IPS-15b (cell line): ENCODE data around the gene TPRG1L.
"Not testable (repeated sequence)": the region's sequence is repeated elsewhere in the genome, so short reads cannot be mapped to it uniquely, and the experiment has no call there.

ENCODE experiments used
- H3K27me3 ChIP-seq: one replicate; pipeline ENCODE4 v1.6.1; 2013; ENCODE audit warnings: low read length; ENCODE audit not compliant: control insufficient read depth, insufficient read depth
- H3K36me3 ChIP-seq: one replicate; pipeline ENCODE4 v1.6.1; 2013; ENCODE audit warnings: low read length; ENCODE audit not compliant: control insufficient read depth, insufficient read depth
- H3K4me1 ChIP-seq: one replicate; pipeline ENCODE4 v1.6.1; 2013; ENCODE audit warnings: mild to moderate bottlenecking, low read length; ENCODE audit not compliant: control insufficient read depth, insufficient read depth
- H3K4me3 ChIP-seq: one replicate; pipeline ENCODE4 v1.5.1; 2013; ENCODE audit warnings: low read depth, low read length
- H3K9ac ChIP-seq: one replicate; pipeline ENCODE4 v1.6.1; 2013; ENCODE audit warnings: low read depth, mild to moderate bottlenecking, low read length
- H3K9me3 ChIP-seq: one replicate; pipeline ENCODE4 v1.6.1; 2013; ENCODE audit warnings: mild to moderate bottlenecking, low read length; ENCODE audit not compliant: control insufficient read depth, insufficient read depth

Gene TPRG1L

DNA sequence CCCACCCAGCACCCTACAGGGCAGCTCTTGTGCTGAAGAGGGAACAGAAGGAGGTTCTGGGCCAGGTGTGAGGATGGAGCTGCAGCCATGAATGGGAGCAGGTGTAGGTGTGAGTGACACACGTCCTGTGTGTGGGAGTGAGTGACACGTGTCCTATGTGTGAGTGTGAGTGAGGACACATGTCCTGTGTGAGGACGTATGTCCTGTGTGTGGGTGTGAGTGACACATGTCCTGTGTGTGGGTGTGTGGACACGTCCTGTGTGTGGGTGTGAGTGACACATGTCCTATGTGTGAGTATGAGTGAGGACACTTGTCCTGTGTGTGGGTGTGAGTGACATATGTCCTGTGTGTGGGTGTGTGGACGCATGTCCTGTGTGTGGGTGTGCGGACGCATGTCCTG lies 39.9 kb upstream of the TPRG1L start:
- H3K27me3 ChIP-seq: no peaks in the 10 kb centered on the region
- no peaks in the 10 kb centered on the region for H3K4me1 ChIP-seq
- H3K9ac ChIP-seq: no peak overlapping the region
- no peaks in the 10 kb centered on the region for H3K36me3 ChIP-seq
- no peak overlapping the region for H3K4me3 ChIP-seq
- H3K9me3 ChIP-seq: no peaks in the 10 kb centered on the region

DNA sequence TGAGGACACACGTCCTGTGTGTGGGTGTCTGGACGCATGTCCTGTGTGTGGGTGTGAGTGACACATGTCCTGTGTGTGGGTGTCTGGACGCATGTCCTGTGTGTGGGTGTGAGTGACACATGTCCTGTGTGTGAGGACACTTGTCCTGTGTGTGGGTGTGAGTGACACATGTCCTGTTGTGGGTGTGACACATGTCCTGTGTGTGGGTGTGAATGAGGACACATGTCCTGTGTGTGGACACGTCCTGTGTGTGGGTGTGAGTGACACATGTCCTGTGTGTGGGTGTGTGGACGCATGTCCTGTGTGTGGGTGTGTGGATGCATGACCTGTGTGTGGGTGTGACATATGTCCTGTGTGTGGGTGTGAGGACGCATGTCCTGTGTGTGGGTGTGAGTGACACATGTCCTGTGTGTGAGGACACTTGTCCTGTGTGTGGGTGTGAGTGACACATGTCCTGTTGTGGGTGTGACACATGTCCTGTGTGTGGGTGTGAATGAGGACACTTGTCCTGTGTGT lies 39.4 kb upstream of the TPRG1L start:
- not testable (repeated sequence) for H3K27me3 ChIP-seq

DNA sequence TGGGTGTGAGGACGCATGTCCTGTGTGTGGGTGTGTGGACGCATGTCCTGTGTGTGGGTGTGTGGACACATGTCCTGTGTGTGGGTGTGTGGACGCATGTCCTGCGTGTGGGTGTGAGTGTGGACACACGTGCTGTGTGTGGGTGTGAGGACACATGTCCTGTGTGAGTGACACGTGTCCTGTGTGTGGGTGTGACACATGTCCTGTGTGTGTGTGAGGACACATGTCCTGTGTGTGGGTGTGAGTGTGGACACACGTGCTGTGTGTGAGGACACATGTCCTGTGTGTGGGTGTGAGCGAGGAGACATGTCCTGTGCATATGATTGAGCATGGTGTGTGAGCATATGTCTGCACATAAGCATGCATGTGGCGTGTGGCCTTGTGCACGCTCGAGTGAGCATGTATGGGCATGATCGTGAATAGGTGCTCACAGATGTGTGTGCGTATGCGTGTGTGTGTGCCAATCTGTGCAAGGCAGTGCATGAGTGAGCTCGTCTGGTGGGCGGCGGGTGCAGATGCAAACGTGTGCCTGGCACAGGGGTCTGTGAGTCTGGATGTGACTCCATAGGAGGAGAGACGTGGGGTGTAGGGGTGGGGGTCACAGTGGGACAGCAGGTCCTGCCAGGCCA lies 38.8 kb upstream of the TPRG1L start:
- H3K9ac ChIP-seq: no peak overlapping the region
- no peaks in the 10 kb centered on the region for H3K36me3 ChIP-seq
- no peak overlapping the region for H3K4me3 ChIP-seq
- no peaks in the 10 kb centered on the region for H3K4me1 ChIP-seq
- H3K27me3 ChIP-seq: no peaks in the 10 kb centered on the region
- no peaks in the 10 kb centered on the region for H3K9me3 ChIP-seq

More for the DNA sequence above, 39.4 kb upstream of the TPRG1L start:
- not testable (repeated sequence) for H3K9me3 ChIP-seq, H3K4me3 ChIP-seq, H3K9ac ChIP-seq, H3K36me3 ChIP-seq, H3K4me1 ChIP-seq

DNA sequence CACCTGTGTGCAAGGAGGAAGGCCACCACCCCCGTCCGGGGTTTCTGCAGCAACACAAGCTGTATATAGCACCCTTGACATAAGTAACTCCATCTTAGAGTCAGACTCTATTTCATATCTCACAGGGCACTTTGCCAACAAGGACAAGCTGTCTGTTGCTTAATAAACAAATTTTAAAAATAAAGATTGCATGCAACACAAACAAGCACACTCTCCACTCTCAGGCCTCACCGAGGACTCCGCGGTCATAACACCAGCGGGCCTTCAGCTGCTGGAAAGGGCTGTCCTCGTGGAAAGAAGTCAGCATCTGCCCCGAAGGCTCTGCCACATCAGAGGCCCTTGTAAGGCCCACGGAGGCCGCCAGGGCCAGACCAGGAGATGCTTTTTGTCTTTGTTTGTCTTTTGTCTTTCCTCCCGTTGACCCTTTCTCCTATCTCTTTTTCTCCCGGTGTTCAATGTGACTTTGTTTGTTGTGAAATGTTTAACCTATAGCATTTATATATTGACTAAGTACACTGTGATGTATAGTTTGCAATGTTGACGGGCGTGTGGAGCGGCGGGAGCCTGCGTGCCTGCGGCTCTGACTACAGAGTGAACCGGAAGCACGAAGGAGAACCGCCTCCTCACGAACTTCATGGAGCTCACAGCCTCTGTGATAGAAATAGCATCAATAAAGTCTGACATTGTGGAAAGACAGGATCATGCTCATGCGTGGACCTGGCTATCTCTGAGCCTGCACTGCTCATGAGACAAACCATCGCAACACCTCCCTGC lies 37.6 kb upstream of the TPRG1L start:
- H3K4me3 ChIP-seq: no peak overlapping the region
- no peaks in the 10 kb centered on the region for H3K36me3 ChIP-seq
- no peak overlapping the region for H3K9ac ChIP-seq
- no peaks in the 10 kb centered on the region for H3K4me1 ChIP-seq
- H3K27me3 ChIP-seq: no peaks in the 10 kb centered on the region
- no peaks in the 10 kb centered on the region for H3K9me3 ChIP-seq

DNA sequence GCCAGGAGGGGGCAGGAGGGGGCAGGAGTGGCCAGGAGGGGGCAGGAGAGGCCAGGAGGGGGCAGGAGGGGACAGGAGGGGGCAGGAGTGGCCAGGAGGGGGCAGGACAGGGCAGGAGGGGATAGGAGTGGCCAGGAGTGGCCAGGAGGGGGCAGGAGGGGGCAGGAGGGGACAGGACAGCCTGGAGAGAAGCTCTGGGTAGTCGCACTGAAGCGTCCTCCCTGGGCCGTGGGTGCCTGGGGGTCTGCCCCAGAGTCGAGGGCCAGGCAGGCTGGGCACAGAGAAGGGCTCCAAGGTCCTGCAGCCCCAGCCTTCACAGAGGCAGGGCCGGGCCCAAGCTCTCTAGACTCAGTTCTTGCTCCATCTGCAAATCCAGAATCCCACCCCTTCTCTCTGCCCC lies 36.4 kb upstream of the TPRG1L start:
- no peaks in the 10 kb centered on the region for H3K4me1 ChIP-seq
- no peak overlapping the region for H3K4me3 ChIP-seq
- H3K9me3 ChIP-seq: no peaks in the 10 kb centered on the region
- no peaks in the 10 kb centered on the region for H3K36me3 ChIP-seq
- no peaks in the 10 kb centered on the region for H3K27me3 ChIP-seq
- H3K9ac ChIP-seq: no peak overlapping the region

DNA sequence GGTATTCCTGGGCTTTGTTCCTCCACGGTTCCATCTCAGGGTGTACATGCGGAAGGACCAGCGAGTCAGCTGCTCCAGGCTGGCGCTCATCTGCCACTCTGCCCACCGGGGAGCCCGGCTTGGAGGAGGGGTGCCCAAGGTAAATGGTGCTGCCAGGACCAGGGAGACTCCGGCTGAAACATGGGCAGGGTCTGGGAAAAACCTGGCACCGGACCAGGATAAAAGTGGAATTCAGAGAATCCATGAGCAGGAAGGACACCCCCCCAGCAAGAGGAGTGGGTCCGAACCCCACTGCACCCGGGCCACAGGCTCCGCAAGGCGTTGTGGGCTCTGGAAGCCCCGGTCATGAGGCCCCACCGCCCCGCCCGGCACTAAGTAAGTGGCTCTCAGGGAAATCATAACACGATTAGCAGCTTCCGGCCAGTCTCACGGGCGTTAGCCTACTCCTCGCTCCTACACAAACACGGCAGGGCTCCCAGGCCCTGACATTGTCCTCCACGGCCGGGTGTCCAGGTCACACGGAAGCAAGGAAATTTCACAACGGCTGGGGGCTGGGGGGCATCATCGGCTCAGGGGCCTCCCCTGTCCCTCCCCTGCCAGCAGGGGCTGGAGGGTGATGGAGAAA lies 34.6 kb upstream of the TPRG1L start:
- Histone ChIP-seq H3K36me3 (peaks cover 4% of the 10 kb centered on the region), H3K4me3 (no peak overlapping the region), H3K4me1 (no peaks in the 10 kb centered on the region), H3K9me3 (no peaks in the 10 kb centered on the region), H3K27me3 (no peaks in the 10 kb centered on the region), H3K9ac (no peak overlapping the region)

DNA sequence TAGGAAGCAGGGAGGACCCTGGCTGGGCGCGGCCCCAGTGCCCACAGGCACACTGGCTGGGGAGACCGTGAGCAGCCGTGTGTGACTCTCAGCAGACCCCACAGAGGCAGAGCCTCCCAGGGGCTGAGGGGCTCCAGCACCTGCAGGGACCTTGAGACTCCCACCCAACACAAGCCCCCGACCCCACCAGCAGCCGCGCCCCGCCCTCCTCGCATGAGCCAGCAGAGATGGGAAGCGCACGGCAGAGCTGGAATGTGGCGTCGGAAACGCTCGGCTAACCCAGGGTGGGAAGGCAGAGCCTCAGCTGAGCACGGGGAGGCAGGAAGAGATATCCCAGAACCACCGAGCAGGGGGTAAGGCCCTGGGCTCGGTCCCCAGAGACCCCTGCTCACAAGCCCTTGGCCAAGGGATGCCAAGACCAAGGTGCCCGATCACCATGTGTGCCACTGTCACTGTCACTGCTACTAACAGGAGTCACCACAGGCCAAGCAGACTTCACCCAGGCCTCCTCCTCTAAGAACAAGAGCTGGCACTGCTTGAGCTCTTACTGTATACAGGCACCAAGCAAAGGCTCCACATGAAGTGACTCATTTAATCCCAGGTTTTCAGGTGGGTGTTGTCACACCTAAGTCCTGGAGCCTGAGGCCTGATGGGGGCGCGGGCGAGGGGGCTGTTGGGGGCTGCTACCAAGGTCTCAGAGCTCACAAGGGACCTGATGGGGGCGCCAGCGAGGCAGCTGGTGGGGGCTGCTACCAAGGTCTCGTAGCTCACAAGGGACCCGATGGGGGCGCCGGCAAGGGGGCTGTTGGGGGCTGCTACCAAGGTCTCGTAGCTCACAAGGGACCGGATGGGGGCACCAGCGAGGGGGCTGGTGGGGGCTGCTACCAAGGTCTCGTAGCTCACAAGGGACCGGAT lies 33.6 kb upstream of the TPRG1L start:
- Histone ChIP-seq H3K9ac (no peak overlapping the region), H3K9me3 (no peaks in the 10 kb centered on the region), H3K4me1 (no peaks in the 10 kb centered on the region), H3K36me3 (peaks cover 6% of the 10 kb centered on the region), H3K27me3 (no peaks in the 10 kb centered on the region), H3K4me3 (no peak overlapping the region)

DNA sequence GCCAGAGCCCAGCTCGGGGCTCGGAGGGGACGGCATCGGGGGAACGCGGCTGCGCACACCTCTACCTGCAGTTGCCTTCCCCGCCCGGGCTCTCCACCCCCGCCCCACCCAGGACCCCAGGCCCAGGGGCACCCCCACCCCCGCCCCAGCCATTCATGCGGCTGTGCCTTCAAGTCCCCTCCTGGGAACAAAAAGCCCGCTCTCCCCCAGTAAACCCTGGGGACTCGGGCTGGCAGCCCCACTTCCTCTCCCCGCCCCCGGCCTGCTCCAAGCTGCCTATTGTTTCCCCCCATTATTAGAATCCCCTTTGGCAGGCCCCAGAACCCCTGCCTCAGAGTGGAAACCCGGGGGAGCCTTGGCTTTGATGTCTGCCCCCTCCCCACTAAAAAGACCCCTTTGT lies 31.5 kb upstream of the TPRG1L start:
- Histone ChIP-seq H3K27me3 (no peaks in the 10 kb centered on the region), H3K4me1 (no peaks in the 10 kb centered on the region), H3K36me3 (peaks cover 6% of the 10 kb centered on the region), H3K9me3 (no peaks in the 10 kb centered on the region), H3K4me3 (no peak overlapping the region), H3K9ac (peak overlapping the region; percentile 1)

DNA sequence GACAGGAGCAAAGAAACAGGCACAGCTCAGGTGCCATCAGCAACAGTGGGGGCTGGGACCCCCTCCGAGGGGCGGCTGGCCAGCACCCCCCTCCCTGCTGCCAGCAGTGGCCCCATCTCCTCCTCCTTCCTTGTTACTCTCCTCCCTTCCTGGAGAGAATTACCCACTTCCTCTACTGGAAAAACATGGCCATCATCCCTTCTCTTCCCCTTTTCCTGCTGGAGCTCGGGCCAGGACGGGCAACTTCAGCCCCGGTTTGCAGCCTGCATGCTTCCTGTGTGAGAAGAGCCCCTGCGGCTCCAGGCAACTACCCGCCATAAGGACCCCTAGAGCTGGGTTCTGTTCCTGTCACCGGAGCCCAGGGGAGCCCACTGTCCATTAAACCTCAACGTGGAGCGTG lies 31.1 kb upstream of the TPRG1L start:
- peak overlapping the region; percentile 1 for H3K9ac ChIP-seq
- H3K4me1 ChIP-seq: no peaks in the 10 kb centered on the region
- H3K4me3 ChIP-seq: no peak overlapping the region
- peaks cover 6% of the 10 kb centered on the region for H3K36me3 ChIP-seq
- H3K27me3 ChIP-seq: no peaks in the 10 kb centered on the region
- no peaks in the 10 kb centered on the region for H3K9me3 ChIP-seq

DNA sequence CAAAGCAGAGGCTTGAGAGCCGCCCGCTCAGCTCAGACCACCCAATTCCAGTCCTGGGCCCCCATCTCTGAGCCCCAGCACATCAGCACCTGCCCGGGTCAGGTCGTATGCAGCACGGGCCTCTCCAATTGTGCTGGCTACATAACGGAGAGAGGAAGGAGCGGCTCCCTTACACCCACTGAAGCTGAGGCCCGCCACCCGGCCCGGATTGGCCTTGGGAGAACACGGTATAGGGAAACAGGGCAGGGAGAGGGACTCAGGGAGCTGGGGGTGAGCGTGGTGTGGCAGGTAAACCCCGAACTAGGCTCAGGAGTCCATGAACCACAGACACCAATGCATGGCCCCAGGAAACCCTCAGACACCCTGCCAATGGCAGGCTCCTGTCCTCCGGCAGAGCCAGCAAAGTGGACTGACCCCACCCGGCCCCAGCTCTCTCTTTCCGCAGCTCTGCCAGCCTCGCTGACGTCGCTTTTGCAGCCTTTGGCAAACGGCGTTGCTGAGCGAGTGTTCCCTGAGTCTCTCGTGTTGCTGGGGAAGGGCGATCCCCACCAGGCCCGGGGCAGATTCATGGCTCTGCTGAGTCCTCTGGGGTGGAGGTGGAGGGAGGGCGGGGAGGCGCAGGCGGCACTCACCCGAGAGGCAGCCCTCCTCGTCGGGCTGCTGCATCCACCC lies 30.0 kb upstream of the TPRG1L start:
- Histone ChIP-seq H3K4me3 (no peak overlapping the region), H3K4me1 (no peaks in the 10 kb centered on the region), H3K36me3 (peaks cover 6% of the 10 kb centered on the region), H3K27me3 (no peaks in the 10 kb centered on the region), H3K9me3 (no peaks in the 10 kb centered on the region), H3K9ac (no peak overlapping the region)

DNA sequence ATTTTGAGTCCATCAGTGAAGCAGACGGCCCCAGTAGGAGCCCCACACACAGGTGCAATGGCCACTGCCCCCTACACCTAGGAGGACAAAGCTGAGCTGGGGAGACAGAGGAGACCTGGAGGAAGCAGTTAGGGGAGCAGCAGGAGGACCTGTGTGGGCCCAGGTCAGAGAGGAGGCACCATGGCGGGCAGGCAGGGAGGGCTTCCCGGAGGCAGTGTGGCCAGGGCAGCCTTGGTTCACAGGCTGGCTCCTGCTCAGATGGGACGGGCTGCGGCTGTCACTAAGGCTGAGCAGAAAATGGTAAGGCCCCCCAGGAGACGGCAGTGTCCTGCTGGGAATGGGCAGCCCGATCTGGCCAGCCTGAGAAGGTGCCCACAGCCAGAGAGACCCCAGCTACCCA lies 28.9 kb upstream of the TPRG1L start:
- no peak overlapping the region for H3K4me3 ChIP-seq
- H3K27me3 ChIP-seq: no peaks in the 10 kb centered on the region
- peaks cover 6% of the 10 kb centered on the region for H3K36me3 ChIP-seq
- H3K9me3 ChIP-seq: no peaks in the 10 kb centered on the region
- H3K9ac ChIP-seq: no peak overlapping the region
- no peaks in the 10 kb centered on the region for H3K4me1 ChIP-seq
